Measurements from ENCODE around the gene SBF2. TPM values are rescaled to one million over a fixed set of nuclear protein-coding genes. Genes with fewer than 3 reads are reported as not detected.

Gene SBF2
- total RNA-seq, 2 donors from 2014 or later, result 30.5 to 47.0 TPM

- DNase-seq, result no peak
- no peak overlapping the region for H3K9ac ChIP-seq (ENCODE audit: low read depth in 2 of 2, low read length in 2 of 2)
- TF ChIP-seq CTCF (IDR thresholded peaks at IDR 0.05), result no peak
- no peak overlapping the region for H3K27ac ChIP-seq
- H3K9me3 ChIP-seq, result no peaks in the 10 kb centered on the region
- intact Hi-C loops (cut with DNase I), result no loop called here
- no peaks in the 10 kb centered on the region for H3K36me3 ChIP-seq
- no peak overlapping the region for H3K4me3 ChIP-seq
- H3K27me3 ChIP-seq, result no peaks in the 10 kb centered on the region
- no peaks in the 10 kb centered on the region for H3K4me1 ChIP-seq
These were observed 509.3 kb downstream of the SBF2 start for GRCh38 chr11:9784602-9785315.

- Histone ChIP-seq H3K36me3 (no peaks in the 10 kb centered on the region), H3K27me3 (no peaks in the 10 kb centered on the region), H3K4me1 (no peaks in the 10 kb centered on the region), H3K9ac (ENCODE audit: low read depth in 2 of 2, low read length in 2 of 2) (no peak overlapping the region), H3K9me3 (no peaks in the 10 kb centered on the region), H3K4me3 (no peak overlapping the region), H3K27ac (no peak overlapping the region)
- intact Hi-C loops (cut with DNase I), result no loop called here
- no peak for DNase-seq
- TF ChIP-seq CTCF (IDR thresholded peaks at IDR 0.05), result no peak
These were observed 510.0 kb downstream of the SBF2 start for GRCh38 chr11:9783986-9784385.

GRCh38 chr11:9780929-9781328 lies 513.1 kb downstream of the SBF2 start:
- no peak for DNase-seq
- no peaks in the 10 kb centered on the region for H3K27me3 ChIP-seq
- no peak overlapping the region for H3K9ac ChIP-seq (ENCODE audit: low read depth in 2 of 2, low read length in 2 of 2)
- no peak for TF ChIP-seq CTCF (IDR thresholded peaks at IDR 0.05)
- H3K4me3 ChIP-seq, result no peak overlapping the region
- H3K4me1 ChIP-seq, result no peaks in the 10 kb centered on the region
- no peak overlapping the region for H3K27ac ChIP-seq
- H3K9me3 ChIP-seq, result no peaks in the 10 kb centered on the region
- H3K36me3 ChIP-seq, result no peaks in the 10 kb centered on the region
- intact Hi-C loops (cut with DNase I), result no loop called here

GRCh38 chr11:9777525-9777924 lies 516.5 kb downstream of the SBF2 start:
- H3K4me1 ChIP-seq, result peaks cover 5% of the 10 kb centered on the region
- H3K27me3 ChIP-seq, result no peaks in the 10 kb centered on the region
- H3K9ac ChIP-seq (ENCODE audit: low read depth in 2 of 2, low read length in 2 of 2), result no peak overlapping the region
- intact Hi-C loops (cut with DNase I), result no loop called here
- H3K27ac ChIP-seq, result no peak overlapping the region
- no peak for DNase-seq
- H3K9me3 ChIP-seq, result no peaks in the 10 kb centered on the region
- no peaks in the 10 kb centered on the region for H3K36me3 ChIP-seq
- H3K4me3 ChIP-seq, result no peak overlapping the region
- TF ChIP-seq CTCF (IDR thresholded peaks at IDR 0.05), result no peak

- no peak overlapping the region for H3K4me3 ChIP-seq
- peaks cover 5% of the 10 kb centered on the region for H3K4me1 ChIP-seq
- H3K9ac ChIP-seq (ENCODE audit: low read depth in 2 of 2, low read length in 2 of 2), result no peak overlapping the region
- DNase-seq, result no peak
- no peak for TF ChIP-seq CTCF (IDR thresholded peaks at IDR 0.05)
- intact Hi-C loops (cut with DNase I), result no loop called here
- no peaks in the 10 kb centered on the region for H3K9me3 ChIP-seq
- no peaks in the 10 kb centered on the region for H3K36me3 ChIP-seq
- no peak overlapping the region for H3K27ac ChIP-seq
- no peaks in the 10 kb centered on the region for H3K27me3 ChIP-seq
These were observed 517.0 kb downstream of the SBF2 start for GRCh38 chr11:9777066-9777465.

Measured in colonic mucosa (tissue), 4 donors.